Panc1 (cell line): ENCODE results near the gene WFIKKN2.

ENCODE experiments used
- TF ChIP-seq, protein P1 (sequence below): fragments of 450-650 bp; IDR thresholded peaks from 2 replicates; pipeline ENCODE4 v1.5.1; 2017; ENCODE audit warnings: mild to moderate bottlenecking
- TF ChIP-seq, protein P2 (sequence below), 2 experiments: IDR thresholded peaks; 2 replicates each; pipeline ENCODE4 v1.6.1; 2011 to 2012; ENCODE audit warnings: low read depth in 2 of 2, control low read depth in 1 of 2, low read length in 1 of 2, mild to moderate bottlenecking in 1 of 2, moderate library complexity in 1 of 2; ENCODE audit not compliant: insufficient read depth in 1 of 2

DNA sequence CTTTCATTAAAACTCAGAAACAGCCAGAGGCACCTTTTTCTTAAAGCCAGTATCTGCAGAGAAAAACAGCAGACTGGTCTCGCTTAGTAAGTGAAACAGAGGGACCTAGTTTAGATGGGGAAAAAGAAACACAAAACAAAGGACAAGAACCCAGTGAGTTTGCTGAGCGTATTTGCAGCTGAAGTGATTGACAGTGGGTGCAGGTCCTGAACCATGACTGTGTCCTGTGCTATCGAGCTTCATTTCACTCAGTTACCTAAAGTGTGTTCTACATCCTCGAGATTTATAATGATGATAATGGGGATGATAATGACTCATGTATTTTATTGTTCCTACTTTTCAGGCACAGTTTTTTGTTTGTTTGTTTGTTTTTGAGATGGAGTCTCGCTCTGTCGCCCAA, 31.7 kb upstream of the WFIKKN2 start:
- TF ChIP-seq, protein P1, sequence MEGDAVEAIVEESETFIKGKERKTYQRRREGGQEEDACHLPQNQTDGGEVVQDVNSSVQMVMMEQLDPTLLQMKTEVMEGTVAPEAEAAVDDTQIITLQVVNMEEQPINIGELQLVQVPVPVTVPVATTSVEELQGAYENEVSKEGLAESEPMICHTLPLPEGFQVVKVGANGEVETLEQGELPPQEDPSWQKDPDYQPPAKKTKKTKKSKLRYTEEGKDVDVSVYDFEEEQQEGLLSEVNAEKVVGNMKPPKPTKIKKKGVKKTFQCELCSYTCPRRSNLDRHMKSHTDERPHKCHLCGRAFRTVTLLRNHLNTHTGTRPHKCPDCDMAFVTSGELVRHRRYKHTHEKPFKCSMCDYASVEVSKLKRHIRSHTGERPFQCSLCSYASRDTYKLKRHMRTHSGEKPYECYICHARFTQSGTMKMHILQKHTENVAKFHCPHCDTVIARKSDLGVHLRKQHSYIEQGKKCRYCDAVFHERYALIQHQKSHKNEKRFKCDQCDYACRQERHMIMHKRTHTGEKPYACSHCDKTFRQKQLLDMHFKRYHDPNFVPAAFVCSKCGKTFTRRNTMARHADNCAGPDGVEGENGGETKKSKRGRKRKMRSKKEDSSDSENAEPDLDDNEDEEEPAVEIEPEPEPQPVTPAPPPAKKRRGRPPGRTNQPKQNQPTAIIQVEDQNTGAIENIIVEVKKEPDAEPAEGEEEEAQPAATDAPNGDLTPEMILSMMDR = no peak
- TF ChIP-seq, protein P2, sequence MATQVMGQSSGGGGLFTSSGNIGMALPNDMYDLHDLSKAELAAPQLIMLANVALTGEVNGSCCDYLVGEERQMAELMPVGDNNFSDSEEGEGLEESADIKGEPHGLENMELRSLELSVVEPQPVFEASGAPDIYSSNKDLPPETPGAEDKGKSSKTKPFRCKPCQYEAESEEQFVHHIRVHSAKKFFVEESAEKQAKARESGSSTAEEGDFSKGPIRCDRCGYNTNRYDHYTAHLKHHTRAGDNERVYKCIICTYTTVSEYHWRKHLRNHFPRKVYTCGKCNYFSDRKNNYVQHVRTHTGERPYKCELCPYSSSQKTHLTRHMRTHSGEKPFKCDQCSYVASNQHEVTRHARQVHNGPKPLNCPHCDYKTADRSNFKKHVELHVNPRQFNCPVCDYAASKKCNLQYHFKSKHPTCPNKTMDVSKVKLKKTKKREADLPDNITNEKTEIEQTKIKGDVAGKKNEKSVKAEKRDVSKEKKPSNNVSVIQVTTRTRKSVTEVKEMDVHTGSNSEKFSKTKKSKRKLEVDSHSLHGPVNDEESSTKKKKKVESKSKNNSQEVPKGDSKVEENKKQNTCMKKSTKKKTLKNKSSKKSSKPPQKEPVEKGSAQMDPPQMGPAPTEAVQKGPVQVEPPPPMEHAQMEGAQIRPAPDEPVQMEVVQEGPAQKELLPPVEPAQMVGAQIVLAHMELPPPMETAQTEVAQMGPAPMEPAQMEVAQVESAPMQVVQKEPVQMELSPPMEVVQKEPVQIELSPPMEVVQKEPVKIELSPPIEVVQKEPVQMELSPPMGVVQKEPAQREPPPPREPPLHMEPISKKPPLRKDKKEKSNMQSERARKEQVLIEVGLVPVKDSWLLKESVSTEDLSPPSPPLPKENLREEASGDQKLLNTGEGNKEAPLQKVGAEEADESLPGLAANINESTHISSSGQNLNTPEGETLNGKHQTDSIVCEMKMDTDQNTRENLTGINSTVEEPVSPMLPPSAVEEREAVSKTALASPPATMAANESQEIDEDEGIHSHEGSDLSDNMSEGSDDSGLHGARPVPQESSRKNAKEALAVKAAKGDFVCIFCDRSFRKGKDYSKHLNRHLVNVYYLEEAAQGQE (IDR thresholded peaks at IDR 0.05; ENCODE audit: insufficient read depth in 1 of 2, low read depth in 2 of 2, low read length in 1 of 2) = no peak
